NB4 (cell line): ENCODE results near the gene INTS11.

Experiments
- MYC ChIP-seq: IDR thresholded peaks from 2 replicates; pipeline ENCODE4 v1.6.1; 2011; ENCODE audit warnings: low read depth, low read length
- POLR2A ChIP-seq: IDR thresholded peaks from 2 replicates; pipeline ENCODE4 v1.6.1; 2011; ENCODE audit warnings: mild to moderate bottlenecking; ENCODE audit not compliant: insufficient read length; ENCODE audit errors: extremely low read depth
- TF ChIP-seq, protein P1 (sequence below): IDR thresholded peaks from one replicate; pipeline ENCODE4 v1.5.1; 2012; ENCODE audit warnings: low read depth, low read length

DNA sequence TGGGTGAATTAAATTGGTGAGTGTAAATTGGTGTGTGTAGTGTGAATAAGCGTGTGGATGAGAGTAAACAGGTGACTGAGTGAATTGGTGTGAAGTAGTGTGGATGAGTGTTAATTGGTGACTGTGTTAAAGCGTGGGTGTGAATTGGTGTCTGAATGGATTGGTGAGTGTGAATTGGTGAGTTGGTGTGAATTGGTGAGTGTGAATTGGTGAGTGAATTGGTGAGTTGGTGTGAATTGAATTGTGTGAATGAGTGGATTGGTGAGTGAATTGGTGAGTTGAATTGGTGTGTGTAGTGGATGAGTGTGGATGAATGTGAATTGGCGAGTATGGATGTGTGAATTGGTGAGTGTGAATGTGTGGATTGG lies 42.2 kb upstream of the INTS11 start:
- TF ChIP-seq, protein P1, sequence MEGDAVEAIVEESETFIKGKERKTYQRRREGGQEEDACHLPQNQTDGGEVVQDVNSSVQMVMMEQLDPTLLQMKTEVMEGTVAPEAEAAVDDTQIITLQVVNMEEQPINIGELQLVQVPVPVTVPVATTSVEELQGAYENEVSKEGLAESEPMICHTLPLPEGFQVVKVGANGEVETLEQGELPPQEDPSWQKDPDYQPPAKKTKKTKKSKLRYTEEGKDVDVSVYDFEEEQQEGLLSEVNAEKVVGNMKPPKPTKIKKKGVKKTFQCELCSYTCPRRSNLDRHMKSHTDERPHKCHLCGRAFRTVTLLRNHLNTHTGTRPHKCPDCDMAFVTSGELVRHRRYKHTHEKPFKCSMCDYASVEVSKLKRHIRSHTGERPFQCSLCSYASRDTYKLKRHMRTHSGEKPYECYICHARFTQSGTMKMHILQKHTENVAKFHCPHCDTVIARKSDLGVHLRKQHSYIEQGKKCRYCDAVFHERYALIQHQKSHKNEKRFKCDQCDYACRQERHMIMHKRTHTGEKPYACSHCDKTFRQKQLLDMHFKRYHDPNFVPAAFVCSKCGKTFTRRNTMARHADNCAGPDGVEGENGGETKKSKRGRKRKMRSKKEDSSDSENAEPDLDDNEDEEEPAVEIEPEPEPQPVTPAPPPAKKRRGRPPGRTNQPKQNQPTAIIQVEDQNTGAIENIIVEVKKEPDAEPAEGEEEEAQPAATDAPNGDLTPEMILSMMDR: no peak
- TF ChIP-seq MYC: no peak
- no peak for TF ChIP-seq POLR2A
